NCI-H460 (cell line): ENCODE measurements around the gene DDR2. TPM values are rescaled to one million over a fixed set of nuclear protein-coding genes. Genes with fewer than 3 reads are reported as not detected.
A peak's percentile ranks its signal among the peaks of the same experiment; 100 is the strongest.

Source experiments
- DNase-seq: peaks from one replicate; pipeline ENCODE4 v3.0.0-alpha.2; 2016; ENCODE audit warnings: low read depth; ENCODE audit errors: extremely low read depth
- total RNA-seq: library from RNA; depleted of rRNA; stranded (reverse); fragments of >200 nt; shearing (Covaris generic); gene quantifications from 2 replicates; pipeline ENCODE4 v1.2.3, GENCODE V29; 2014

DDR2 gene
- total RNA-seq, 1 experiment from 2014 or later = 0.77 TPM

GRCh38 chr1:162694911-162695310, 62.6 kb downstream of the DDR2 start:
- no peak for DNase-seq

GRCh38 chr1:162695687-162696086, 63.4 kb downstream of the DDR2 start:
- no peak for DNase-seq

GRCh38 chr1:162696286-162696862, 64.1 kb downstream of the DDR2 start:
- peak; percentile 63 for DNase-seq

GRCh38 chr1:162697140-162697895, 65.1 kb downstream of the DDR2 start:
- DNase-seq = no peak

GRCh38 chr1:162699366-162699765, 67.1 kb downstream of the DDR2 start:
- DNase-seq = no peak

- no peak for DNase-seq
Measured at GRCh38 chr1:162700131-162700530, 67.9 kb downstream of the DDR2 start.

- DNase-seq = no peak
Measured at GRCh38 chr1:162701286-162701685, 69.0 kb downstream of the DDR2 start.

GRCh38 chr1:162702628-162703027, 70.4 kb downstream of the DDR2 start:
- no peak for DNase-seq

GRCh38 chr1:162703708-162704107, 71.4 kb downstream of the DDR2 start:
- no peak for DNase-seq

- no peak for DNase-seq
Measured at GRCh38 chr1:162704673-162705424, 72.6 kb downstream of the DDR2 start.

GRCh38 chr1:162706003-162706402, 73.7 kb downstream of the DDR2 start:
- no peak for DNase-seq

- no peak for DNase-seq
Measured at GRCh38 chr1:162706606-162707005, 74.3 kb downstream of the DDR2 start.

- DNase-seq = no peak
Measured at GRCh38 chr1:162708286-162708685, 76.0 kb downstream of the DDR2 start.

GRCh38 chr1:162709132-162709860, 77.0 kb downstream of the DDR2 start:
- no peak for DNase-seq

- DNase-seq = no peak
Measured at GRCh38 chr1:162709870-162710269, 77.6 kb downstream of the DDR2 start.

GRCh38 chr1:162710345-162710744, 78.1 kb downstream of the DDR2 start:
- no peak for DNase-seq

GRCh38 chr1:162710780-162711465, 78.7 kb downstream of the DDR2 start:
- DNase-seq = no peak

- no peak for DNase-seq
Measured at GRCh38 chr1:162712317-162713029, 80.2 kb downstream of the DDR2 start.

GRCh38 chr1:162716123-162716522, 83.9 kb downstream of the DDR2 start:
- no peak for DNase-seq

GRCh38 chr1:162716552-162716951, 84.3 kb downstream of the DDR2 start:
- no peak for DNase-seq
